Thoracic aorta endothelial cell (primary cell): ENCODE measurements around the gene UTF1. TPM values are rescaled to one million over a fixed set of nuclear protein-coding genes. Genes with fewer than 3 reads are reported as not detected.

ENCODE experiments used
- total RNA-seq: library from RNA; depleted of rRNA; stranded (reverse); fragments of >200 nt; gene quantifications from 2 replicates; pipeline ENCODE4 v1.2.3, GENCODE V29; 2012

The UTF1 gene, protein sequence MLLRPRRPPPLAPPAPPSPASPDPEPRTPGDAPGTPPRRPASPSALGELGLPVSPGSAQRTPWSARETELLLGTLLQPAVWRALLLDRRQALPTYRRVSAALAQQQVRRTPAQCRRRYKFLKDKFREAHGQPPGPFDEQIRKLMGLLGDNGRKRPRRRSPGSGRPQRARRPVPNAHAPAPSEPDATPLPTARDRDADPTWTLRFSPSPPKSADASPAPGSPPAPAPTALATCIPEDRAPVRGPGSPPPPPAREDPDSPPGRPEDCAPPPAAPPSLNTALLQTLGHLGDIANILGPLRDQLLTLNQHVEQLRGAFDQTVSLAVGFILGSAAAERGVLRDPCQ
- not detected in 2 replicates for total RNA-seq

DNA sequence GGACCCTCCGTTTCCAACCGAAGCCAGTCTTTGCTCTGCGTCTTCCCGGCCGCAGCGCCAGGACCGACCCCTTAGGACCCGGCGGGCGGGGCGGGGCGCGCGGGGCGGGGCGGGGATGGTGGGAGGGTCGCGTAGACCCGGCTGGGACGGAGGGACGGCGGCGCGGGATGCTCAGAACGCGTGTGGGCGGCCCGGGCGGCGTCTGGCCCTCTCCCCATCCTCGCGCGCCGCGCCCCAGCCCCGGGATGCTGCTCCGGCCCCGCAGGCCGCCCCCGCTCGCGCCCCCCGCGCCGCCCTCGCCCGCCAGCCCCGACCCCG is at the start of gene UTF1:
UTF1 (plus strand) TSS at position 174 of the 318 bp plus-strand sequence; CDS start at position 246, 72 bp downstream.

DNA sequence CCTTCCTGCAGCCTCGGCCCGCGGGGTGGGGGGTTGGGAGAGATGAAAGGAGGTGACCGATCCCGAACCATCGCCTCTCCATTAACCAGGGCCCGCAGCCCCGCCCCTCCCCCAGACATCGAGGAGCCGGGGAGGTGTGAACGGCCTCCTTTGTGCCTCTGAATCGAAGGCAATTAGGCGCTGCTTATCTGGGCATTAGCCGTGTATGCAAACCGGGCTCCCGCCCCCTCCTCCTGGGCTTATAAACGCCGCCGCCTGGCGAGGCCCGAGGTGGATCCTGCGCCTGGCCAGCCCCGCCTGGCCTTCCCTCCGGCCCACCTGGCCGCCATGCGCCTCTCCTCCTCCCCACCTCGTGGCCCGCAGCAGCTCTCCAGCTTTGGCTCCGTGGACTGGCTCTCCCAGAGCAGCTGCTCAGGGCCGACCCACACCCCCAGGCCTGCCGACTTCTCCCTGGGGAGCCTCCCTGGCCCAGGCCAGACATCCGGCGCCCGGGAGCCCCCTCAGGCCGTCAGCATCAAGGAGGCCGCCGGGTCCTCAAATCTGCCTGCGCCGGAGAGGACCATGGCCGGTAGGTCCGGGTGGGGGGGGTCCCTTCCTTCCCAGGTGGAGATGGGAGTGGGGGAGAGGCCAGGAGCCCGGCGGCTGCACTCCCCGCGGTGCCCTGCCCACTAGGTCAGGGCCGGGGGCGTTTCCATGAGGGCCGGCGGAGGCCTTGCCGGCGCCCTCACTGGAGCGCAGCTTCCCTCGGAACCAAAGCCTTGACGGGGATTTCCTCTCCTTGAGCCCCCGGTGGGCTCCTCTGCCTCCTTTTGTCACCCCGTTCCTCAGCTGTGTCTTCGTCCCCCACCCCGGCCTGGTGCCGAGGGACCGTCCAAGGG is 7.8 kb downstream of the UTF1 start, which contains the start of gene VENTX:
VENTX (plus strand) TSS at position 268 of the 878 bp plus-strand sequence; CDS start at position 328, 60 bp downstream.

DNA sequence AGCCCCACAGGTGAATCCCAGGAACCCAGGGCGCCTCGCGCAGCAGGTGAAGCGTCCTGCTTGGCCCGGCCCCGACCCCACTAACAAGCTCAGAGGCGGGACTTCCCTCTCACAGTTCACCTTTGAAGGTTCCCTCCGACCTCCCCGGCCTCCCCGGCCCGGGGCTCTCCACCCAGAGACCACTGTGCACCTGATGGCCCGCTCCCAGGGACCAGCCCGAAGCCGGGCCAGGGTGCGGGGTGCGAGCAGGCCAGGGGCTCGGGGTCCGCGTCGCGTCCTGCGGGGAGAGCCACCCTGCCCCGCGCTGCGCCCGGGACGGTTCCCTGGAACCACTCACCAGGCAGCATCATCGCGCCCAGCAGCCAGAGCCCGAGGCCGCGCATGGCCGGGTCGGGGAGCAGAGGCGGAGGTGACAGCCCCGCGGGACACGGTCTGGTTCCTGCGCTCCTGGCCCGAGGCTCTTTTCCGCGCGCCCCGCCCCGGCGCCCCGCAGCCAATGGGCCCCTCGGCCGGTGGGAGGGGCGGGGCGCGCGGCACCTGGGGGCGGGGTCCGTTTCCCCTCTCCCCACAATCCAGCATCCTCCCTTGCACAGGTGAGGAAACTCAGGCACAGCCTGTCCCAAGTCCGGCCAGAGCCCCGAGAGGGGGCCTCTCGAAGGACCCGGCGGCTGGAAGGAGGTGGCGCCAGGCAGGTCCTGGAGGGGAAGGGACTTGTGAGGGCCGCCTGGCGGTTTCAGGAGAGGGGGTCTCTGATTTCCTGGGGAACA is 46.6 kb downstream of the UTF1 start, which contains the start of gene ADAM8:
ADAM8 (minus strand) TSS at position 434 of the 767 bp plus-strand sequence; CDS start at position 383, 51 bp downstream.

Other genes with a start within 250 kb of the UTF1 start
- not detected in 2 replicates for gene ADGRA1, start 142.3 kb upstream of the UTF1 start, total RNA-seq
- gene KNDC1, start 70.0 kb upstream of the UTF1 start, total RNA-seq: not detected in 2 replicates
- not detected in 2 replicates for gene VENTX, start 7.6 kb downstream of the UTF1 start, total RNA-seq
- gene ADAM8, start 46.7 kb downstream of the UTF1 start, total RNA-seq: 0.07 and 0.13 TPM in 2 replicates
- 47.2 and 59.9 TPM in 2 replicates for gene TUBGCP2, start 78.7 kb downstream of the UTF1 start, total RNA-seq
- gene ZNF511, start 78.7 kb downstream of the UTF1 start, total RNA-seq: 24.2 and 25.9 TPM in 2 replicates
- not detected in 2 replicates for gene CALY, start 106.7 kb downstream of the UTF1 start, total RNA-seq
- not detected in 2 replicates for gene PRAP1, start 117.2 kb downstream of the UTF1 start, total RNA-seq
- gene FUOM, start 127.8 kb downstream of the UTF1 start, total RNA-seq: 17.0 and 18.4 TPM in 2 replicates
- gene ECHS1, start 143.1 kb downstream of the UTF1 start, total RNA-seq: 62.0 and 63.2 TPM in 2 replicates
- 3.9 and 4.6 TPM in 2 replicates for gene PAOX, start 149.0 kb downstream of the UTF1 start, total RNA-seq
- gene MTG1, start 163.9 kb downstream of the UTF1 start, total RNA-seq: 40.7 and 45.3 TPM in 2 replicates
- gene SPRN, start 194.4 kb downstream of the UTF1 start, total RNA-seq: not detected in 2 replicates
- gene SCART1, start 223.7 kb downstream of the UTF1 start, total RNA-seq: 0.66 and 0.86 TPM in 2 replicates